ENCODE measurements around the gene KLRG1. TPM values are rescaled to one million over a fixed set of nuclear protein-coding genes. Genes with fewer than 3 reads are reported as not detected.

The KLRG1 gene
- total and polyA plus RNA-seq, 4 donors = 0.49 to 6.5 (median 1.6) TPM

GRCh38 chr12:9051158-9051550, 61.8 kb downstream of the KLRG1 start:
- TF ChIP-seq, protein P1, sequence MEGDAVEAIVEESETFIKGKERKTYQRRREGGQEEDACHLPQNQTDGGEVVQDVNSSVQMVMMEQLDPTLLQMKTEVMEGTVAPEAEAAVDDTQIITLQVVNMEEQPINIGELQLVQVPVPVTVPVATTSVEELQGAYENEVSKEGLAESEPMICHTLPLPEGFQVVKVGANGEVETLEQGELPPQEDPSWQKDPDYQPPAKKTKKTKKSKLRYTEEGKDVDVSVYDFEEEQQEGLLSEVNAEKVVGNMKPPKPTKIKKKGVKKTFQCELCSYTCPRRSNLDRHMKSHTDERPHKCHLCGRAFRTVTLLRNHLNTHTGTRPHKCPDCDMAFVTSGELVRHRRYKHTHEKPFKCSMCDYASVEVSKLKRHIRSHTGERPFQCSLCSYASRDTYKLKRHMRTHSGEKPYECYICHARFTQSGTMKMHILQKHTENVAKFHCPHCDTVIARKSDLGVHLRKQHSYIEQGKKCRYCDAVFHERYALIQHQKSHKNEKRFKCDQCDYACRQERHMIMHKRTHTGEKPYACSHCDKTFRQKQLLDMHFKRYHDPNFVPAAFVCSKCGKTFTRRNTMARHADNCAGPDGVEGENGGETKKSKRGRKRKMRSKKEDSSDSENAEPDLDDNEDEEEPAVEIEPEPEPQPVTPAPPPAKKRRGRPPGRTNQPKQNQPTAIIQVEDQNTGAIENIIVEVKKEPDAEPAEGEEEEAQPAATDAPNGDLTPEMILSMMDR (IDR thresholded peaks at IDR 0.05; ENCODE audit: control extremely low read depth, extremely low read depth) = no peak
- H3K4me3 ChIP-seq = no peak overlapping the region
- H3K36me3 ChIP-seq (ENCODE audit: control insufficient read depth in 4 of 4, insufficient read depth in 4 of 4, low read length in 4 of 4) = no peaks in the 10 kb centered on the region
- H3K27ac ChIP-seq (ENCODE audit: low read depth in 1 of 2, low read length in 1 of 2) = no peak overlapping the region
- WGBS, 2 donors = 48 to 68% methylated on average over 6 of the region's 6 CpGs
- no peaks in the 10 kb centered on the region for H3K27me3 ChIP-seq (ENCODE audit: control insufficient read depth in 3 of 3, insufficient read depth in 3 of 3, low read length in 2 of 3)
- ATAC-seq (ENCODE audit: insufficient read depth, low FRiP score) (no peak), DNase-seq (no peak)
- H3K9ac ChIP-seq (ENCODE audit: insufficient read depth in 1 of 2, low read length in 2 of 2) = no peak overlapping the region
- H3K4me1 ChIP-seq (ENCODE audit: control insufficient read depth in 5 of 5, insufficient read depth in 5 of 5, low read length in 5 of 5) = peaks cover 0 to 12% (median 0%) of the 10 kb centered on the region in 5 donors
- no peaks in the 10 kb centered on the region for H3K9me3 ChIP-seq (ENCODE audit: control insufficient read depth in 4 of 4, insufficient read depth in 3 of 4, low read length in 3 of 4)

DNA sequence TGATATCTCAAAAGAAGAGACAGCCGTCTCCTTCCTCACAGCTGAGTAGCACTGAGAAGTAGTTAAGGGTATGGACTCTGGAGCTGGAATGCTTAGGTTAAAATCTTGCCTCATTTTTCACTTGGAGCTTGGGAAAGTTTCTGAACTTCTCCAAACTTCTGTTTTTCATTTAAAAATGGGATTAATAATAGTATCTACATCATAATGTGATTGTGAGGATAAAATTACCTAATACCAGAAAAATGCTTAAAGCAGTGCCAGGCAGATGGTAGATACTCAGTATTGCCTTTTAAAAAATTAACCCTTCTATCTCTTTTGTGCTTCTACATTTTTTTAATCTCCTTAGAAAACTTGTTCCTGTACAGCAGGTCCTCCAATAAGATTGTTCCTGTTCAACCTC, 63.3 kb downstream of the KLRG1 start:
- no peak overlapping the region for H3K4me3 ChIP-seq
- H3K27ac ChIP-seq (ENCODE audit: low read depth in 1 of 2, low read length in 1 of 2) = no peak overlapping the region
- H3K9ac ChIP-seq (ENCODE audit: insufficient read depth in 1 of 2, low read length in 2 of 2) = no peak overlapping the region
- ATAC-seq (ENCODE audit: insufficient read depth, low FRiP score) (no peak), DNase-seq (no peak)
- no peaks in the 10 kb centered on the region for H3K27me3 ChIP-seq (ENCODE audit: control insufficient read depth in 3 of 3, insufficient read depth in 3 of 3, low read length in 2 of 3)
- H3K36me3 ChIP-seq (ENCODE audit: control insufficient read depth in 4 of 4, insufficient read depth in 4 of 4, low read length in 4 of 4) = no peaks in the 10 kb centered on the region
- H3K9me3 ChIP-seq (ENCODE audit: control insufficient read depth in 4 of 4, insufficient read depth in 3 of 4, low read length in 3 of 4) = no peaks in the 10 kb centered on the region
- H3K4me1 ChIP-seq (ENCODE audit: control insufficient read depth in 5 of 5, insufficient read depth in 5 of 5, low read length in 5 of 5) = peaks cover 0 to 12% (median 0%) of the 10 kb centered on the region in 5 donors
- WGBS, 2 donors = 74 to 89% methylated on average over 1 of the region's 1 CpG
- TF ChIP-seq, protein P1 (IDR thresholded peaks at IDR 0.05; ENCODE audit: control extremely low read depth, extremely low read depth) = no peak

Other genes with a start within 250 kb of the KLRG1 start
- gene A2ML1, start 166.9 kb upstream of the KLRG1 start, total RNA-seq = 1 to 10 TPM in 1 of 2 donors, not detected in 1; 1.1 TPM
- gene A2ML1, start 166.9 kb upstream of the KLRG1 start, polyA plus RNA-seq = under 1 TPM; 0.04 to 0.06 TPM
- gene PHC1, start 75.0 kb upstream of the KLRG1 start, total RNA-seq = 10 to 100 TPM; 34.7 to 63.5 TPM
- gene PHC1, start 75.0 kb upstream of the KLRG1 start, polyA plus RNA-seq = 10 to 100 TPM; 17.4 to 24.1 TPM
- gene M6PR, start 39.9 kb upstream of the KLRG1 start, total RNA-seq = 100 to 1,000 TPM; 153 to 225 TPM
- gene M6PR, start 39.9 kb upstream of the KLRG1 start, polyA plus RNA-seq = 100 to 1,000 TPM in 1 of 2 donors, 10 to 100 TPM in 1; 49.9 to 162 TPM
- gene A2M, start 126.4 kb downstream of the KLRG1 start, total RNA-seq = 1,000 to 10,000 TPM; 1,082 to 2,674 TPM
- gene A2M, start 126.4 kb downstream of the KLRG1 start, polyA plus RNA-seq = 100 to 1,000 TPM; 377 to 467 TPM
- gene PZP, start 218.8 kb downstream of the KLRG1 start, total RNA-seq = 1 to 10 TPM; 3.8 to 4.6 TPM
- under 1 TPM; 0.61 to 0.69 TPM for gene PZP, start 218.8 kb downstream of the KLRG1 start, polyA plus RNA-seq

Measured in lung (tissue), 12 donors.